ENCODE measurements around the gene PTOV1.

GRCh38 chr19:49830766-49831165, 20.2 kb upstream of the PTOV1 start:
- TF ChIP-seq POLR2AphosphoS5 (IDR thresholded peaks at IDR 0.05) (no peak), POLR2A (IDR thresholded peaks at IDR 0.05) (no peak), CTCF (IDR thresholded peaks at IDR 0.05) (no peak)
